OCI-LY3 (cell line): ENCODE measurements around the gene RPL31.
A peak's percentile ranks its signal among the peaks of the same experiment; 100 is the strongest.

Source experiments
- H2AFZ ChIP-seq: fragments of 200-600, 300-600 bp; shearing (Covaris generic); 2 replicates; pipeline ENCODE4 v1.6.0; 2014; ENCODE audit warnings: antibody characterized with exemption, low read depth, low read length
- H3K27ac ChIP-seq: fragments of 200-600, 300-600 bp; sonication (generic); 2 replicates; pipeline ENCODE4 v1.5.1; 2014; ENCODE audit warnings: mild to moderate bottlenecking, low read length, moderate library complexity, mixed read lengths
- H3K27me3 ChIP-seq: fragments of 200-600, 300-600 bp; sonication (generic); 2 replicates; pipeline ENCODE4 v1.6.1; 2014; ENCODE audit warnings: low read depth, low read length, mixed read lengths
- H3K36me3 ChIP-seq: fragments of 200-600, 300-600 bp; sonication (generic); replicated peaks from 2 replicates; pipeline ENCODE3; 2014; ENCODE audit warnings: low read depth, low read length, mixed read lengths
- H3K4me1 ChIP-seq: fragments of 300-600, 200-600 bp; sonication (generic); 2 replicates; pipeline ENCODE4 v1.6.1; 2014; ENCODE audit warnings: low read length, mixed read lengths
- H3K4me2 ChIP-seq: fragments of 200-600, 300-600 bp; sonication (generic); 2 replicates; pipeline ENCODE4 v1.6.1; 2014; ENCODE audit warnings: low read length, mixed read lengths
- H3K4me3 ChIP-seq: fragments of 300-600, 200-600 bp; sonication (generic); 2 replicates; pipeline ENCODE4 v1.5.1; 2014; ENCODE audit warnings: antibody characterized with exemption, mild to moderate bottlenecking, low read length, moderate library complexity
- H3K79me2 ChIP-seq: fragments of 300-600, 200-600 bp; shearing (Covaris generic); 2 replicates; pipeline ENCODE4 v1.6.1; 2014; ENCODE audit warnings: mild to moderate bottlenecking, low read length, mixed read lengths
- H3K9ac ChIP-seq: fragments of 300-600, 200-600 bp; shearing (Covaris generic); 2 replicates; pipeline ENCODE4 v1.6.0; 2014; ENCODE audit warnings: mild to moderate bottlenecking, low read length, moderate library complexity
- H3K9me3 ChIP-seq: fragments of 200-600, 300-600 bp; shearing (Covaris generic); 2 replicates; pipeline ENCODE4 v1.6.1; 2014; ENCODE audit warnings: low read length, mixed read lengths; ENCODE audit not compliant: insufficient read depth
- H4K20me1 ChIP-seq: fragments of 200-600, 300-600 bp; sonication (generic); 2 replicates; pipeline ENCODE4 v1.6.1; 2016; ENCODE audit warnings: low read length, mixed read lengths; ENCODE audit not compliant: insufficient read depth
- EZH2phosphoT487 ChIP-seq: fragments of 200-600 bp; shearing (Covaris generic); IDR thresholded peaks from 2 replicates; pipeline ENCODE4 v1.6.1; 2018; ENCODE audit warnings: antibody characterized with exemption, mixed run types, low read depth
- TF ChIP-seq, protein P1 (sequence below): fragments of 200-600, 300-600 bp; sonication (generic); IDR thresholded peaks from 2 replicates; pipeline ENCODE4 v1.5.1; 2014; ENCODE audit warnings: antibody characterized with exemption, low read length, low read depth

RPL31 gene

DNA sequence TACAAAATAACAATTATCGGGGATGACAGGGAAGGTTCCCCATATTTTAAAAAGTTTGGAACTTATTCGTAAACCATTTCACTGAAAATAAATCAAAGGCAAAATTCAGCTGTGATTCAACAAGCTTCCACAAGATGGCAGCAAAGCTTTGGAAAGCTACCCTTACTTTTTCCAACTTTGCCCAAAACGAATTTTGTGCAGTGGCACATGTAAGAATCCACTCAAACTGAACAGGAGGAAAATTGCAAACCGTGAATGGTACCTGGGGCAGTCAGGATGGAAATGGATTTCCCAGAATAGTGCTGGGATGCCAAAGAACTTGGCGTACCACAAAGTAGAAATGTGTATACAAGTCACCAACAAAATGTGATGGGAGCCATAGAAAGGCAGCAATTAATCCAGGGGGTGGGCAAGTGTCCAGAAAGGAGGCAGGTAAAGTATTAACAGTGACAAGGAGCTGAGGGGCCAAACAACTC, 10.7 kb downstream of the RPL31 start:
- Histone ChIP-seq H3K9ac (no peak overlapping the region), H3K36me3 (peaks cover 51% of the 10 kb centered on the region), H3K4me2 (peak overlapping the region; percentile 73), H4K20me1 (peaks cover 60% of the 10 kb centered on the region), H3K27me3 (no peaks in the 10 kb centered on the region), H3K9me3 (no peaks in the 10 kb centered on the region), H3K4me3 (peak overlapping the region; percentile 34), H3K79me2 (peaks cover 24% of the 10 kb centered on the region), H3K4me1 (peaks cover 29% of the 10 kb centered on the region), H2AFZ (no peak overlapping the region), H3K27ac (peak overlapping the region; percentile 76)
- TF ChIP-seq EZH2phosphoT487, result no peak
- TF ChIP-seq, protein P1, sequence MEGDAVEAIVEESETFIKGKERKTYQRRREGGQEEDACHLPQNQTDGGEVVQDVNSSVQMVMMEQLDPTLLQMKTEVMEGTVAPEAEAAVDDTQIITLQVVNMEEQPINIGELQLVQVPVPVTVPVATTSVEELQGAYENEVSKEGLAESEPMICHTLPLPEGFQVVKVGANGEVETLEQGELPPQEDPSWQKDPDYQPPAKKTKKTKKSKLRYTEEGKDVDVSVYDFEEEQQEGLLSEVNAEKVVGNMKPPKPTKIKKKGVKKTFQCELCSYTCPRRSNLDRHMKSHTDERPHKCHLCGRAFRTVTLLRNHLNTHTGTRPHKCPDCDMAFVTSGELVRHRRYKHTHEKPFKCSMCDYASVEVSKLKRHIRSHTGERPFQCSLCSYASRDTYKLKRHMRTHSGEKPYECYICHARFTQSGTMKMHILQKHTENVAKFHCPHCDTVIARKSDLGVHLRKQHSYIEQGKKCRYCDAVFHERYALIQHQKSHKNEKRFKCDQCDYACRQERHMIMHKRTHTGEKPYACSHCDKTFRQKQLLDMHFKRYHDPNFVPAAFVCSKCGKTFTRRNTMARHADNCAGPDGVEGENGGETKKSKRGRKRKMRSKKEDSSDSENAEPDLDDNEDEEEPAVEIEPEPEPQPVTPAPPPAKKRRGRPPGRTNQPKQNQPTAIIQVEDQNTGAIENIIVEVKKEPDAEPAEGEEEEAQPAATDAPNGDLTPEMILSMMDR, result peak; percentile 87

DNA sequence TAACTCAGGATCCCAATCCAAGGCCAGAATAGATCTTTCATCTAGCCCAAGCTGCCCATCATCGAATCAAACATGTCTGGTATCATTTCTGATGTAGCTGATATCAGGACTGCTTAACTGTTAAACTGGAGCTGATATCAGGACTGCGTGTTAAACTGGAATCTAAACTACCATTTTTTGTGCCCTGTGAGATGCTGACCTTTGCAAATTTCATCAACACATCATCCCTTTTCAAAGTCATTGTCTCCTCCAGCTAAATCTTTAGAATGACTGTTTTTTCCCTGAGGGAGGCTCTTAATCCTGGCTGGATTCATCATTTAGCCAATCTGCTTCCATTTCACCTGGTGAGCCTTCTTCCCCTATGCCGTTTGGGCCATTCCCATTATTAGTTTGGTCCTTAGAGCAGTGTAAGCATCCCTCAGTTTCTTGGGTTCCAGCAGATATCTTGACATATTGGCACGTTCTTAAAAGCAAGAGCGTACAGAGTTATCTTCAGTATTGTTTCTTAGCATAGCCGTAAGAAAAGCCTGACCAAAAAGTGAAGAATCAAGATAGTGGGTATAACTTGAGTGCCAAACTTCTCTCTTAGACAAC, 12.3 kb downstream of the RPL31 start:
- no peak overlapping the region for H3K4me3 ChIP-seq
- peaks cover 29% of the 10 kb centered on the region for H3K4me1 ChIP-seq
- no peak overlapping the region for H3K27ac ChIP-seq
- H3K9ac ChIP-seq, result no peak overlapping the region
- no peak for TF ChIP-seq EZH2phosphoT487
- TF ChIP-seq, protein P1, result no peak
- H3K4me2 ChIP-seq, result no peak overlapping the region
- H3K79me2 ChIP-seq, result peaks cover 17% of the 10 kb centered on the region
- H3K27me3 ChIP-seq, result no peaks in the 10 kb centered on the region
- no peaks in the 10 kb centered on the region for H3K9me3 ChIP-seq
- H4K20me1 ChIP-seq, result peaks cover 52% of the 10 kb centered on the region
- H2AFZ ChIP-seq, result no peak overlapping the region
- peaks cover 54% of the 10 kb centered on the region for H3K36me3 ChIP-seq

- H3K4me3 ChIP-seq, result no peak overlapping the region
- H4K20me1 ChIP-seq, result peaks cover 40% of the 10 kb centered on the region
- no peak overlapping the region for H3K27ac ChIP-seq
- H2AFZ ChIP-seq, result no peak overlapping the region
- peaks cover 2% of the 10 kb centered on the region for H3K4me1 ChIP-seq
- H3K36me3 ChIP-seq, result peaks cover 67% of the 10 kb centered on the region
- H3K9me3 ChIP-seq, result no peaks in the 10 kb centered on the region
- TF ChIP-seq, protein P1, result no peak
- TF ChIP-seq EZH2phosphoT487, result no peak
- H3K79me2 ChIP-seq, result peaks cover 11% of the 10 kb centered on the region
- no peak overlapping the region for H3K4me2 ChIP-seq
- no peaks in the 10 kb centered on the region for H3K27me3 ChIP-seq
- no peak overlapping the region for H3K9ac ChIP-seq
Observed at GRCh38 chr2:101017371-101017770, 15.3 kb downstream of the RPL31 start.

GRCh38 chr2:101018934-101019333, 16.8 kb downstream of the RPL31 start:
- H3K4me2 ChIP-seq, result no peak overlapping the region
- 0 out of 2 replicates have a peak, but pooled peaks cover 5% of the 10 kb centered on the region for H3K79me2 ChIP-seq
- H3K36me3 ChIP-seq, result peaks cover 64% of the 10 kb centered on the region
- no peaks in the 10 kb centered on the region for H3K9me3 ChIP-seq
- no peak overlapping the region for H3K27ac ChIP-seq
- no peak overlapping the region for H3K4me3 ChIP-seq
- no peak overlapping the region for H3K9ac ChIP-seq
- no peak for TF ChIP-seq EZH2phosphoT487
- TF ChIP-seq, protein P1, result no peak
- H3K4me1 ChIP-seq, result peaks cover 14% of the 10 kb centered on the region
- H3K27me3 ChIP-seq, result no peaks in the 10 kb centered on the region
- peaks cover 29% of the 10 kb centered on the region for H4K20me1 ChIP-seq
- no peak overlapping the region for H2AFZ ChIP-seq
